K562 (cell line): Measurements from ENCODE around the gene SLFN14. TPM values are rescaled to one million over a fixed set of nuclear protein-coding genes. Genes with fewer than 3 reads are reported as not detected.

ENCODE experiments used
- AFF1 ChIP-seq, 2 experiments: fragments of 450-650 bp; IDR thresholded peaks; 2 replicates each; pipeline ENCODE4 v1.6.1; 2018; ENCODE audit warnings: mild to moderate bottlenecking in 2 of 2, low read depth in 1 of 2; ENCODE audit not compliant: partially characterized antibody in 2 of 2
- BCLAF1 ChIP-seq, 2 experiments: fragments of 450-650 bp in 1 of 2; IDR thresholded peaks; 2 replicates each; pipeline ENCODE4 v1.6.1; 2011 to 2017; ENCODE audit warnings: low read depth in 2 of 2, antibody characterized with exemption in 1 of 2, borderline replicate concordance in 1 of 2, low read length in 1 of 2, mild to moderate bottlenecking in 1 of 2, mixed read lengths in 1 of 2; ENCODE audit not compliant: control insufficient read depth in 1 of 2
- MLLT1 ChIP-seq, 2 experiments: fragments of 450-650 bp; IDR thresholded peaks; 2 replicates each; pipeline ENCODE4 v1.6.1; 2016
- ZNF263 ChIP-seq: sonication (generic); formaldehyde crosslinking; IDR thresholded peaks from 2 replicates; pipeline ENCODE4 v1.8.0; 2022; ENCODE audit warnings: mild to moderate bottlenecking, missing genetic modification reagents, borderline replicate concordance
- ZNF592 ChIP-seq: fragments of 450-650 bp; IDR thresholded peaks from 2 replicates; pipeline ENCODE4 v1.6.1; 2017; ENCODE audit warnings: antibody characterized with exemption, mild to moderate bottlenecking
- ZNF740 ChIP-seq, 3 experiments: fragments of 200-800 bp in 1 of 3; sonication (Bioruptor generic) in 1 of 3; sonication (generic) in 1 of 3; formaldehyde crosslinking in 1 of 3; IDR thresholded peaks; 2 replicates each; pipeline versions ENCODE4 v1.6.1 to v1.8.0; 2016 to 2022; ENCODE audit warnings: mild to moderate bottlenecking in 2 of 3, missing compliant biosample characterization in 2 of 3, missing genetic modification characterization in 2 of 3, missing genetic modification reagents in 1 of 3
- polyA plus RNA-seq, 8 experiments: library from polyadenylated mRNA; depleted of rRNA in 4 of 8; stranded (reverse) in 5 of 8; unstranded in 3 of 8; fragments of >200 nt; fragmentation: Nextera tagmentation in 2 of 8; fragmentation: Illumina TruSeq in 1 of 8; extraction: Ambion mirVana in 2 of 8; extraction: Trizol in 1 of 8; gene quantifications; 2 replicates each; pipeline versions ENCODE4 v1.2.1 to v1.2.3, GENCODE V29; 2011 to 2014; ENCODE audit warnings: inconsistent platforms in 1 of 8, missing spikeins in 1 of 8
- total RNA-seq, 7 experiments: library from RNA; depleted of rRNA in 6 of 7; stranded (reverse); fragments of >200 nt in 6 of 7; fragmentation: Illumina TruSeq in 2 of 7; extraction: Trizol in 2 of 7; gene quantifications; 2 replicates each; pipeline versions ENCODE4 v1.2.1 to v1.2.3, GENCODE V29; 2011 to 2021; ENCODE audit warnings: low replicate concordance in 1 of 7

The SLFN14 gene
- total and polyA plus RNA-seq, 9 of the 15 experiments (the other 6 are each of a cell fraction or from before 2014, with no cell fraction given), result 1.3 to 4.3 (median 3.1) TPM

- TF ChIP-seq ZNF740 (CRISPR knock-in tag; IDR thresholded peaks at IDR 0.05) (peak; percentile 75), ZNF740 (tag; IDR thresholded peaks at IDR 0.05) (no peak; a peak in 1 of 4 replicates), MLLT1 (IDR thresholded peaks at IDR 0.05) (peak; percentile 81 to 94; a peak in 3 of 4 replicates), BCLAF1 (IDR thresholded peaks at IDR 0.05; ENCODE audit: borderline replicate concordance in 1 of 2, control insufficient read depth in 1 of 2, low read depth in 2 of 2, low read length in 1 of 2) (peak in 1 of 2 experiments; percentile 88; a peak in 2 of 4 replicates), ZNF263 (CRISPR knock-in tag) (peak; percentile 47; the same call in 1 of the 2 replicates), ZNF592 (no peak; the same call in 1 of the 2 replicates), AFF1 (IDR thresholded peaks at IDR 0.05; ENCODE audit: low read depth in 1 of 2, partially characterized antibody in 2 of 2) (peak; percentile 49 to 65)
Observed at GRCh38 chr17:35587074-35587961, 26.7 kb upstream of the SLFN14 start, which contains the start of gene AP2B1 (continued).
